IPS DF 19.7 (cell line): Measurements from ENCODE around the gene MYT1.

Experiments used
- DNase-seq: peaks from one replicate; pipeline ENCODE4 v3.0.0-alpha.2; 2013; ENCODE audit warnings: low read depth, low spot score

The MYT1 gene

GRCh38 chr20:64188682-64189529 lies 24.7 kb downstream of the MYT1 start:
- DNase-seq: peak; percentile 65

GRCh38 chr20:64189530-64189966 lies 25.3 kb downstream of the MYT1 start:
- DNase-seq: no peak

- no peak for DNase-seq
Observed at GRCh38 chr20:64189986-64190385, 25.7 kb downstream of the MYT1 start.

GRCh38 chr20:64191002-64191401 lies 26.8 kb downstream of the MYT1 start:
- DNase-seq: no peak

DNA sequence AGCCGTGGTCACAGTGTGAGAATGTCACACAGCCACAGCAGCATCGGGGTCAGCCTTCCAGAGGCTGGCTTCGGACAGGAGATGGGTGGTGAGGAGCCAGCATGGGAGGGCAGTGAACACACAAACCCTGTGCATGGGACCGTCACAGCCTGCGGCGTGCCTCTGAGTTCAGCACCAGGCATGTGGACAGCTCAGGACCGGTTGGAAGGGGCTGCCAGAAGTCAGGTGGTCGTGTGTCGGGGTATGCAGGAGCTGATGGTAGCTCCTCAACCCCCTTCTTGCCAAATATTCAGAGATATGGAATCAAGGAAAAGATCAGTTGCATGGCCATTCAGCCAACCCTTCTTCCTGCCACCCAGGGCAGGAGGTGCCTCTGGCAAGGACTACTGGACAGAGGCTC lies 28.2 kb downstream of the MYT1 start:
- DNase-seq: no peak

GRCh38 chr20:64193058-64193457 lies 28.8 kb downstream of the MYT1 start:
- DNase-seq: no peak

DNA sequence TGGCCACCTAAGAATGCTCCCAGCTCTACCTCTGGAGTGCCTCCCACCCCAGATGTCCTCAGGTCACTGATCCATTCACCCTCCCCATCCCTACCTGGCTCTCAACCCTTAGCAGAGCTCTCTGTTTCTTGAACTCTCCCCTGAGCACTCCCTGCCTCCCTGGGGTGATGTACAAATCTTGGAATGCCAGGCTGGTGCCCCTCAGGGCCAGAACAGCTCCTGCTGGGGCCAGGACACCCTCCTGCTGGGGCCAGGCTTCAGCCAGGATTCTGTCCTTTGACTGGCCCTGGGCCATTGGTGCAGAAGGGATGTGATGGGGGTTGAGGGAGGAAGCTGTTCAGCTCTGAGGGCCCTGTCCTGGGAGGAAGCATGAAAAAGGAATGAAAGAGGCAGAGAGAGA lies 30.0 kb downstream of the MYT1 start:
- DNase-seq: no peak

- no peak for DNase-seq
Observed at GRCh38 chr20:64196309-64196708, 32.1 kb downstream of the MYT1 start.

DNA sequence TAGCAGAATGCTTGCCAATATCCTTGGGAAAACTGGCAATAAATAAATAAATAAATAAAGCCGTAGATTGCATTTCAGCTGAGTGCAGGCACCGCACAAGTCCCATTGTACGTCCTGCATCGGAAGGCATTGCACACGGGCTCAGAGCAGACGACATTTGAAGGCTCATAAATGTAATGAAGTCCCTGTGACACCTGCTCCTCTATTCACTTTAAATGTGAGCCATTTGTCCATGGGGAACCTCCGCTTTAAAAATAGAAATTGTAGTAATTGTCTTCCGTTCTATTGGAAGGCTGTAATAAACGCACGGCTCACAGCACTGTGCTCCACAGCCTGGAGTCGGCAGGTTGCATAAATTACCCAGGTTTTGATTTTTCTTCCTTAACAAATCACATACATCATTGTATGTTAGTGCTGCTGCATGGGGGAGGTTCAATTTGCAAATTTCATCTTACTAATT lies 32.6 kb downstream of the MYT1 start:
- DNase-seq: no peak

GRCh38 chr20:64198347-64198746 lies 34.1 kb downstream of the MYT1 start:
- DNase-seq: no peak

- no peak for DNase-seq
Observed at GRCh38 chr20:64199395-64199794, 35.1 kb downstream of the MYT1 start.

- no peak for DNase-seq
Observed at GRCh38 chr20:64200740-64201139, 36.5 kb downstream of the MYT1 start.

DNA sequence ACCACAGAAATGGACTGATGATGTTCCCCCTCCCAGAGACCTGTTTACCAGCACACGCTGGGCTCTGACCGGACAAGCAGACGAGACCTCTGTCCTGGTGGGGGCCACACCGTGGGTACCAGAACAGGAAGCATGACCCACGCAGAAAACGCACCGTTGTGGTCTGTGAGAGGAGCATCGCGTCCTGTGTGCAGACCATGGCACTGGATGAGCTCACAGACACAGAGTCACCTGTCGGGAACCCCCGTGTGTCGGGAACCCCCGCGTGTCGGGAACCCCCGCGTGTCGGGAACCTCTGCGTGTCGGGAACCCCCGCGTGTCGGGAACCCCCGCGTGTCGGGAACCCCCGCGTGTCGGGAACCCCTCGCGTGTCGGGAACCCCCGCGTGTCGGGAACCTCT lies 37.4 kb downstream of the MYT1 start:
- no peak for DNase-seq

DNA sequence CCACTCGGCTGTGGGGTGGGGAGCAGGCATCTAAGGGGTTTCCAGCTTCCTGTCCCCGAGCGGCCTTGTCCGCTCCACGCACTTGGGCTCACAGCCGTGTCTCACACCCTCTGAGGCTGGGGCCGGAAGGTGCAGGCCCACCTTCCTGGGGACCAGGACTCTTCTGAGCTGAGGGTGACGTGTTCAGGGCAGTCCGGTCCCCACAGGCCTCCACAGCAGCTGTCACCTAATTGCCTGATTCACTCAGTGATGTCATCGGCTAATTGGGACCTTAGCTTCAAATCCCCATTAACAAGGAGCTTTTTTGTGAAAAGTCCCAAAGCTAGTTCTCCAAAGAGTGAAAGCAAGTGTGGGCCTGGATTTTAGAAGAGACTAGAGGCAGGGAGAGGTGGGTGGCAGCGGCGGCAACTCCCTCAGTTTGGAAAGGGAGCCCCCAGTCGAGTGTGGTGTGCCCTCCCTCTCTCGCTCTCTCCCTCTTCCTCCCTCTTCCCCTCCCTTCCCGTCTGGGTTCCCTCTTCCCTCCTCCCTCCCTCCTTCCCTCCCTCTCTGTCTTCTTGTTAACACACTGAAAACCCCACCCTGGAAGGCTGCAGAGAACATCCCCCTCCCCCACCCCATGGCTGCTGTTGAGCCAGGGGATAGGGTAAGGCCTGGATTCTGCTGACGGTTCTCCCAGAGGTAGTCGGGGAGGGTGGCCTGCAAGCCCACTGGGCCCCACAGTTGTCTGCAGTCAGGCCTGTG lies 39.0 kb downstream of the MYT1 start:
- DNase-seq: no peak

DNA sequence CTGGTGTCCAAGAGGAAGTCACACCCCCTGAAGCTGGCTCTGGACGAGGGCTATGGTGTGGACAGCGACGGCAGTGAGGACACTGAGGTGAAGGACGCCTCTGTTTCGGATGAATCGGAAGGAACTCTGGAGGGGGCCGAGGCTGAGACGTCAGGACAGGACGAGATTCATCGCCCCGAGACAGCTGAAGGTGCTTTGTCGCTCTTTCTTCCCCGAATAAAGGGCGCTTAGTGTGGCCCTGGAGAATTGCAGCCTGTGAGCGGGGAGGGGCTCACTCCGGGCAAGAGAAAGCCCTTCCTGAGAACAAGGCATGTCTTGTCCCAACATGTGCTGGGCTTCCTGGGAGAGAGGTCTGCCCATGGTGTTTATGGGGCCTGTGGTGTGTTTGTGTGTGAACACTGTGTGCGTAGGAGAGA lies 41.4 kb downstream of the MYT1 start:
- DNase-seq: no peak

GRCh38 chr20:64206614-64207013 lies 42.4 kb downstream of the MYT1 start:
- no peak for DNase-seq

DNA sequence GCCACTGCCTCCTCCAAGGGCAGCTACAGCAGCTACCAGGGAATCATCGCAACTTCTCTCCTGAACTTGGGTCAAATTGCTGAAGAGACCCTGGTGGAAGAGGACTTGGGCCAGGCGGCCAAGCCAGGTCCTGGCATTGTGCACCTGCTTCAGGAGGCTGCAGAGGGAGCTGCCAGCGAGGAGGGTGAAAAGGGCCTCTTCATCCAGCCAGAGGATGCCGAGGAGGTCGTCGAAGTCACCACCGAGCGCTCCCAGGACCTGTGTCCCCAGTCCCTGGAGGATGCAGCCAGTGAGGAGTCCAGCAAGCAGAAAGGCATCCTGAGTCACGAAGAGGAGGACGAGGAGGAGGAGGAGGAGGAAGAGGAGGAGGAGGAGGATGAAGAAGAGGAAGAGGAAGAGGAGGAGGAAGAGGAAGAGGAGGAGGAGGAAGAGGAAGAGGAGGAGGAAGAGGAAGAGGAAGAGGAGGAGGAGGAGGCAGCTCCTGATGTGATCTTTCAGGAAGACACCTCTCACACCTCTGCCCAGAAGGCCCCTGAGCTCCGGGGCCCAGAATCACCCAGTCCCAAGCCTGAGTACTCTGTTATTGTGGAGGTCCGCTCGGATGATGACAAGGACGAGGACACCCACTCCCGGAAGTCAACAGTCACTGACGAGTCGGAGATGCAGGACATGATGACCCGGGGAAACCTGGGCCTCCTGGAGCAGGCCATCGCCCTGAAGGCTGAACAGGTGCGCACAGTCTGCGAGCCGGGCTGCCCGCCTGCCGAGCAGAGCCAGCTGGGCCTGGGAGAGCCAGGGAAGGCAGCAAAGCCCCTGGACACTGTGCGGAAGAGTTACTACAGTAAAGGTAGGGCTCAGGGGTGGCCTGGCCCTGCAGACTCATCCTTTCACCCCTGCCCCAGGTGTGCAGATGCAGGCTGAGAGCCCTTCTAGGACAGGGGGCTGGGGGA lies 43.7 kb downstream of the MYT1 start:
- DNase-seq: no peak

DNA sequence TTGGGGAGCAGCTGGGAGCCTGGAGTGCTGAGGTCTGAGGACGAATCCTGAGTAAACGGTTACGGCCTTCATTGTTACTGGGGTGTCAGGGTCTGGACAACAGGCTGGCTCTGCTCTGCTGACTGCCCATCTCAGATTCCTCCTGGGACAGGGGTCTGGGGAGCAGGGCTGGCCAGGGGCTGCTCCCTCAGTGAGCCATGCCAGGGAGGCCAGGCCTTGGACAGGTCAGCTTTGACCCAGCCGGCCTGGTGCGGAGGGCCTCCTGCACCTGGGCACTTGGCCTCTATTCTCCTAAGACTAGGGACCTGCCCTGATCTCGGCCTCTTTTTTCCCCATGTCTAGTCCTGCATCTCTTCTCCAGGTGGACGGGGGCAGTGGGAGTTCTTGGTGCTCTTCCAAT lies 44.9 kb downstream of the MYT1 start:
- DNase-seq: no peak

- DNase-seq: no peak
Observed at GRCh38 chr20:64210656-64211369, 46.6 kb downstream of the MYT1 start.

- no peak for DNase-seq
Observed at GRCh38 chr20:64211874-64212658, 47.8 kb downstream of the MYT1 start.
